OCI-LY7 (cell line): ENCODE measurements around the gene GOLGA8N.
"Not testable (repeated sequence)": the region's sequence is repeated elsewhere in the genome, so short reads cannot be mapped to it uniquely, and the experiment has no call there.

ENCODE experiments used
- EZH2phosphoT487 ChIP-seq: fragments of 200-600 bp; sonication (generic); IDR thresholded peaks from 2 replicates; pipeline ENCODE4 v1.6.1; 2018; ENCODE audit warnings: low read depth, borderline replicate concordance, mild to moderate bottlenecking, mixed run types, antibody characterized with exemption, low read length, moderate library complexity, mixed read lengths
- TF ChIP-seq, protein P1 (sequence below): fragments of 200-600 bp; sonication (generic); conservative IDR thresholded peaks from 2 replicates; pipeline ENCODE4 v1.5.1; 2014; ENCODE audit warnings: mild to moderate bottlenecking, antibody characterized with exemption, low read length, moderate library complexity, mixed read lengths

DNA sequence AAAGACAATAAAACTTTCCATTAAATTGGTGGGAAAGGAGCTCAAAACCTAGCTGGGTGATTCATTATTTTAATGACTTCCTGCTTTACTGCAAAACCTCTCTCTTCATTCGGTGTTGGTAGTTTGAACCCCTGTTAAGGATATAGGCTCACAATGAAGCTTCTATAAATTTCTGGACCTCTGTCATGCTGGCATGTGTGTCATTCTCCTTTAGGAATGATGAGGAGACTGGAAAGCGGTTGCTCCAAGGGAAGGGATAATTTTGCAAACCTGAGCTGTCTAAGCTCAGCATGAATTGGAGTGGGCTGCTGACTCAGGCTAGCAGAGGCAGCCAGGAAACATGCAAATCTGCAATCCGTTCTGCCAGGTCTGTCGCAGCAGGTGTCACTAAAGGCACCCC, 14.8 kb upstream of the GOLGA8N start:
- TF ChIP-seq, protein P1, sequence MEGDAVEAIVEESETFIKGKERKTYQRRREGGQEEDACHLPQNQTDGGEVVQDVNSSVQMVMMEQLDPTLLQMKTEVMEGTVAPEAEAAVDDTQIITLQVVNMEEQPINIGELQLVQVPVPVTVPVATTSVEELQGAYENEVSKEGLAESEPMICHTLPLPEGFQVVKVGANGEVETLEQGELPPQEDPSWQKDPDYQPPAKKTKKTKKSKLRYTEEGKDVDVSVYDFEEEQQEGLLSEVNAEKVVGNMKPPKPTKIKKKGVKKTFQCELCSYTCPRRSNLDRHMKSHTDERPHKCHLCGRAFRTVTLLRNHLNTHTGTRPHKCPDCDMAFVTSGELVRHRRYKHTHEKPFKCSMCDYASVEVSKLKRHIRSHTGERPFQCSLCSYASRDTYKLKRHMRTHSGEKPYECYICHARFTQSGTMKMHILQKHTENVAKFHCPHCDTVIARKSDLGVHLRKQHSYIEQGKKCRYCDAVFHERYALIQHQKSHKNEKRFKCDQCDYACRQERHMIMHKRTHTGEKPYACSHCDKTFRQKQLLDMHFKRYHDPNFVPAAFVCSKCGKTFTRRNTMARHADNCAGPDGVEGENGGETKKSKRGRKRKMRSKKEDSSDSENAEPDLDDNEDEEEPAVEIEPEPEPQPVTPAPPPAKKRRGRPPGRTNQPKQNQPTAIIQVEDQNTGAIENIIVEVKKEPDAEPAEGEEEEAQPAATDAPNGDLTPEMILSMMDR, result not testable (repeated sequence)
- TF ChIP-seq EZH2phosphoT487, result not testable (repeated sequence)
